ENCODE data around the gene TMEM80.

GRCh38 chr11:660681-661444 lies 34.8 kb upstream of the TMEM80 start:
- TF ChIP-seq GATA2 (IDR thresholded peaks at IDR 0.05; ENCODE audit: insufficient read depth, insufficient read length, low read depth, low read length) (no peak), EZH2 (IDR thresholded peaks at IDR 0.05; ENCODE audit: borderline replicate concordance, low read depth, low read length, severe bottlenecking) (no peak), CTCF (IDR thresholded peaks at IDR 0.05; ENCODE audit: extremely low read depth in 1 of 2, insufficient read depth in 1 of 2, low read depth in 1 of 2, low read length in 2 of 2) (no peak), POLR2AphosphoS5 (IDR thresholded peaks at IDR 0.05; ENCODE audit: insufficient read depth, low read depth, low read length) (no peak), MYC (IDR thresholded peaks at IDR 0.05; ENCODE audit: low read depth, low read length) (no peak), POLR2A (IDR thresholded peaks at IDR 0.05; ENCODE audit: low read depth, low read length) (no peak), JUN (IDR thresholded peaks at IDR 0.05; ENCODE audit: borderline replicate concordance, insufficient read depth, insufficient read length, low read depth) (no peak), FOS (IDR thresholded peaks at IDR 0.05; ENCODE audit: borderline replicate concordance, insufficient read depth, low read length) (no peak)
- TF ChIP-seq, protein P1, sequence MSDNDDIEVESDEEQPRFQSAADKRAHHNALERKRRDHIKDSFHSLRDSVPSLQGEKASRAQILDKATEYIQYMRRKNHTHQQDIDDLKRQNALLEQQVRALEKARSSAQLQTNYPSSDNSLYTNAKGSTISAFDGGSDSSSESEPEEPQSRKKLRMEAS (IDR thresholded peaks at IDR 0.05; ENCODE audit: insufficient read depth, insufficient read length): no peak

Measured in endothelial cell of umbilical vein (primary cell).